Measurements from ENCODE around the gene HIBADH.
"Not testable (repeated sequence)": the region's sequence is repeated elsewhere in the genome, so short reads cannot be mapped to it uniquely, and the experiment has no call there.

Gene HIBADH

GRCh38 chr7:27551803-27552400, 110.8 kb downstream of the HIBADH start:
- DNase-seq: peak in 1 of 51 donors; percentile 23

GRCh38 chr7:27549606-27550005, 113.1 kb downstream of the HIBADH start:
- no peak for DNase-seq

- no peak for DNase-seq
Measured at GRCh38 chr7:27548304-27548703, 114.4 kb downstream of the HIBADH start.

GRCh38 chr7:27547401-27547800, 115.3 kb downstream of the HIBADH start:
- no peak for DNase-seq

GRCh38 chr7:27546610-27547009, 116.1 kb downstream of the HIBADH start:
- DNase-seq: no peak

GRCh38 chr7:27535795-27536194, 126.9 kb downstream of the HIBADH start:
- no peak for DNase-seq

- no peak for DNase-seq
Measured at GRCh38 chr7:27533652-27534081, 129.0 kb downstream of the HIBADH start.

GRCh38 chr7:27532314-27532713, 130.4 kb downstream of the HIBADH start:
- no peak for DNase-seq

- DNase-seq: no peak
Measured at GRCh38 chr7:27527348-27527714, 135.4 kb downstream of the HIBADH start.

GRCh38 chr7:27526611-27527347, 135.9 kb downstream of the HIBADH start:
- no peak for DNase-seq

GRCh38 chr7:27526131-27526530, 136.6 kb downstream of the HIBADH start:
- DNase-seq: no peak

- DNase-seq: no peak
Measured at GRCh38 chr7:27523321-27523720, 139.4 kb downstream of the HIBADH start.

GRCh38 chr7:27522566-27522965, 140.1 kb downstream of the HIBADH start:
- DNase-seq: no peak

- DNase-seq: peak in 7 of 51 donors; percentile 1 to 25 (median 3)
Measured at GRCh38 chr7:27520815-27521790, 141.6 kb downstream of the HIBADH start.

- DNase-seq: no peak
Measured at GRCh38 chr7:27519793-27520469, 142.8 kb downstream of the HIBADH start.

GRCh38 chr7:27518561-27519350, 143.9 kb downstream of the HIBADH start:
- DNase-seq: no peak

GRCh38 chr7:27516421-27516820, 146.3 kb downstream of the HIBADH start:
- no peak for DNase-seq

GRCh38 chr7:27515933-27516332, 146.8 kb downstream of the HIBADH start:
- no peak for DNase-seq

- DNase-seq: no peak
Measured at GRCh38 chr7:27514861-27515260, 147.8 kb downstream of the HIBADH start.

GRCh38 chr7:27513885-27514284, 148.8 kb downstream of the HIBADH start:
- DNase-seq: no peak

- DNase-seq: not testable (repeated sequence)
Measured at GRCh38 chr7:27511370-27511769, 151.3 kb downstream of the HIBADH start.

All from hypothalamus (tissue), 51 donors.